CD4-positive, alpha-beta T cell treated with Interleukin-21 for 1 hour (primary cell): ENCODE results near the gene FAIM2.

ENCODE experiments used
- DNase-seq: peaks from one replicate; pipeline ENCODE4 v3.0.0-alpha.2; 2020

Gene FAIM2

DNA sequence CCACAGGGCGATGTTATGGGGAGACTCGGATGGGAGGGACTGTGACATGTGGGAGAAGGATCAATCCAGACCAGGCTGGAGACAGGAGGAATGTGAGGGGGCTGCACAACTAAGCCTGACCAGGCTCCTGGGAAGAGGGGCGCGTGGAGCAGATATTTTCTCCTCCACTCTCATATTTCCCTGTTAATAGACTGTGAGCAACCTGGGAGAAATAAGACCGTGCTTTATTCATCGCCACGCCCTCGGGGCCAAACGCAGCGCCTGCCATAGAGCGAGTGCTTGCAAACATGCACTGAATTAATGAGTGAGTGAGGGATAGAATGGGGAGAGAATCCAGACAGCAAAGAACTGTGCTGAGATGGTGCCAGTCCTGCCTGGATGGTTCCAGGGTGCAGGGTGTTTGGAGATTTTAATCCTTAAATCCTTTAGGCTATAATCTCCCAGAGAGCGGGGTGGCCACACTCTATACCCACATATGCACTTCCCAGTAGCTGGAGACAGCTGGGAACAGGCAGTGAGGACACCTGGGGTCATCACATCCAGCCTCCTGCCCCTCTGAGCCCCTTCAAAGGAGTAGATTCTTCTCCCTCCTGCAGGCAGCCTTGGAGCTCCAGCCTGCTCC is 13.6 kb upstream of the FAIM2 start:
- no peak for DNase-seq

DNA sequence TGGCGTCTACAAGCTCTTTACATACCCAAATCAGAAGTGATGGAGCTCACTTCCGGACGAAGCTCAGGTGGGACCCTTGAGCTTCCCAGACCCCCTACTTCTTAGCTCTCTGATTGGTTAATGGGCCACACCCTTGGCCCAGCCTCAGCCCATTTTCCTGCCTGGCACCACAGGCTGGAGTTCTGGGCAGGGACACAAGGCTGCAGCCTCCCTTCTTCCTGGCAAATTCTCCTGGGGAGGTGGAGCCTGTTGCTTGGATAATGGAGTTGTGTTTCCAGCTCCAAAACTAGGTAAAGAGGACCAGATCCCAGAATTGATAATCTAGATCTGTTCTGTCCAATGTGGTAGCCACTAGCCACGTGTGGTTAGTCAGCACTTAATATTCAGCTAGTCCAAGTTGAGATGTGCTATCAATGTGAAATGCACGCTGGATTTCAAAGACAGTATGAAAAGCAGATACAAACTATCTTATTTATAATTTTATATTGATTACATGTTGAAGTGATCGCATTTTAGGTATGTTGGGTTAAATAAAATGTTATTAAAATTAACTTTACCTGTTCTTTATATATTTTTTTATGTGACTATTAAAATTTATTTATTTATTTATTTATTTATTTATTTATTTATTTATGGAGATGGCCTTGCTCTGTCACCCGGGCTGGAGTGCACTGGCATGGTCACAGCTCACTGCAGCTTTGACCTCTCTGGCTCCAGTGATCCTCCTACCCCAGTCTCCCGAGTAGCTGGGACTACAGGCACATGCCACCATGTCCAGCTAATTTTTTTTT is 12.6 kb upstream of the FAIM2 start:
- no peak for DNase-seq

DNA sequence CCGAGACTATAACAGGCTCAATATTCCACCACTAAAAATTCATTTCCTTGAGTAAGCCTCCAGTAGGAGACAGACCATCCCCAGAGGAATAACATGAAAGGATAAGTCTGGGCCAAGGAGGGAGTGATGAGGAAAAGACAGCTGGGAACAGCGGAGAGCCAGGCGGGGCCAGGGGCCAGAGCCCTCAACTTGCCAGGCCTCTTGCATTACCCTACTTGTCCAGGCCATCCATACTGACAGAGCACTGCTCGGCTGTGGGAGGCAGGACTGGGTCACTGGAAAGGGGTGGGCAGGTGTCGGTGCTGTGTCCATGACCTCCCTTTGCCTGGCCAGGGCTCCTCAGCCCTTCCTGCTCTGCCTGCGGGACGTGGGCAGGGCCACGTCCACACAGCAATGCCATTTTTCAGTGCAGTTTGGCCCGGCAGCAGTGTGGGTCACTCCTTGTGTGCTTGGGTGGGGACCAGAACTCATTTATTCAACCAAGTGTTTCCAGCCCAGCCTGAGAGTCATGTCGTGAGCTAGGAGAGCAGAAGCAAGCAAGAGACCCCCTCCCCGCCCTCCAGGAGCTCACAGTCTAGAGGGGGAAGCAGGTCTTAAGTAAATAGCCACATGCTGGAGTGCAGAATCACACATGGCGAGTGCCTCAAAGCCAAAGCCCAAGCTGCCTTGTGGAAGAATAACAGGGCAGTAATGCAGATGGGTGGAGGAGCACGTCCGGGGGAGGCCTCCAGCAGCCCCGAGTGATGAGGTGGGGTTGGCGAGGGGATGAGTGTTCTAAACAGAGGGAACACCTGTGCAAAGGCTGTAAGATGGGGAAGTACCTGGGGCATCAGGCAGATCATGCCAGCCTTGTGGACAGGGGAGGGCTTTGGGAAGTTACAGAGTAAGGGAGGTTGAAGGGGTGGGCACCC is 8.9 kb upstream of the FAIM2 start:
- no peak for DNase-seq

DNA sequence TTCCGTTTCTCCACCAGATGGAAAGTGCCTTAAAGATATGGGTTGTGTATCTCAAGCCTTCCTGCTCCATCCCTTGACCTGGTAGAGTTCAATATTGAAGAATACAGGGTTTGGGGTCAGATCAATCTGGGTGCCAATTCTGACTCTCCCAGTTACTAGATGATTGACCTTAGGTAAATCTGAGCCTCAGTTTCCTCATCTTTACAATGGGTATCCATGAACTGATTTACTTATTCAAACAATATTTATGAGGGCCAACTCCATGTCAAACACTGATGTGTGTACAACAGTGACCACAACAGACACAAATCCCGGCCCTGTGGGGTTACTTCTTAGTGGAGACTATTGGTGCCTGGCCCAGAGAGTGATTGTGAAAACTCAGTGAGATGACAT is 7.5 kb upstream of the FAIM2 start:
- DNase-seq = no peak

DNA sequence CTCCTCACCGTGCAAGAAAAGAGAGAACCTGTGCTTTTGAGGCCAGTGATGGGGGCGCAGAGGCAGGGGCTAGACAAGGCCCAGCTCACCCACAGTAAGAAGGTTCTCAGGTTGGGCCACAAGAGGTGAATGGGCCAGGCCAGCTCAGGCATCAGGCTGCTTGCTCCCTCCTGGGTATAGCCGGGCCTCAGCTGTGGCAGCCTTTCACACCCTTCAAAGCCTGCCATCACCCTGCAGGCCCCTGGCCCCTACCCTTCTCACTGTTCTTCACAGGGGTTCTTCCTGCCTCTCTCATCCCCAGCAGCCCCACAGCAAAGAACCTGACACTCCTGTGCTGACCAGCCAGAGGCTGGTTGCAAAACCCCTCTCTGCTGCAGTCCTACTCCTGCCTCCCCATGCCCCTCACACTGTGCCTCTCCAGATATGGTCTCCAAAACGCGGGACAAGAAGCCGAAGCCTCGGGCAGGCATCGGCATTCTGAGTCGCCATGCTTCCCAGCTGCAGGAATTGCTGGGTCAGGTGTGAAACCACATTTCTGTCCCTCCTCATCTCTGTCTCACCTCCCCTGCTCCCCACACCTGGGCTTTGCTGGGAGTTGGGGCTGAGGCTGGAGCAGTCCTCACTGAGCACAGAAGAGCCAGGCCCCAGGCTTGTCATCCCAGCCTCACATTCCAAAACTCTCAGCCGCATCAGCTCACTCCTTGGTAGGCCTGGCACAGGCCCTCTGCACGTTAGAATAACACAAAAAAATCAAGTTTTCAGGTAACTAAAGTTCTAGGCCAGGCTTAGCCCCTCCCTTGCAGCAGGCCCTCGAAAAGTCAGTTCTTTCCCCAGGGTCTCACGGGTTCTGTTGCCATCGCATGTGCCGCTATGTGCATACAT is 6.9 kb upstream of the FAIM2 start:
- no peak for DNase-seq

DNA sequence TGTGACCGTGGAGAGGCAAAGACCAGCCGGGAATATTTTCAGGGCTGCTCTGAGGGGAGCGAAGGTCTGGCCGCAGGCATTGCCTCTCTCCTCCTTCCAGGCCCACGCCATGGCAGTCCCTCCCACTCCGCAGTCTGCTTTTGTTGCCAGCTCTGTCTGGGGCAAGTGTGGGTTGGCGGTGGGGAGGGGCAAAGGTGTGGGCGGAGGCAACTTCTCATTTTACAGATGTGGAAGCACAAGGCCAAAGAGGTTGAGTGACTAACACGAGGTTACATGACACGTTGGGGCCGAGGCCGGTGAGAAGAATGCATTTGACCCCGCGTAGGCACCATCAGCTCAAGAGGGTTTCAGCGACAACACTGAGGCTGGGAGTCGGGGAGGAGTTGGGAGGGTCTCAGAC is 6.1 kb upstream of the FAIM2 start:
- DNase-seq = no peak

DNA sequence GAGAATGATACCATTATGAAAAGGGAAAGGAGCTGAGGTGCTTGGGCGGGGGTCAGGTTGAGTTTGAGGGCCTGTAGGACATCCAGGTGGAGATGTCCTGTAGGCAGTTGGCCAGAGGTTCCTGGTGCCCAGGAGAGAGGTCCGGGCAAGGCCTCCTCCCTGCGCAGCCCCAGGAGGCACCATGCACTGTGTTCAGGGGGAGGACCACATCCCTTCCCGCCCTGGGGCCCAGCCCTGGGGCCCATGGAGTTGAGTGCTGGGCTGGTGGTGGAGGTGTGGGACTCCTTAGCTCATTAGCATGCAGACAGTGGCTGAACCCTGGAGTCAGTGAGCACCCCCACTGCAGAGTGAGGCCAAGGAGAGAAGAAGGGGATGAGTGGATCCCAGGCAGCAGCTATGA is 5.7 kb upstream of the FAIM2 start:
- DNase-seq = no peak

DNA sequence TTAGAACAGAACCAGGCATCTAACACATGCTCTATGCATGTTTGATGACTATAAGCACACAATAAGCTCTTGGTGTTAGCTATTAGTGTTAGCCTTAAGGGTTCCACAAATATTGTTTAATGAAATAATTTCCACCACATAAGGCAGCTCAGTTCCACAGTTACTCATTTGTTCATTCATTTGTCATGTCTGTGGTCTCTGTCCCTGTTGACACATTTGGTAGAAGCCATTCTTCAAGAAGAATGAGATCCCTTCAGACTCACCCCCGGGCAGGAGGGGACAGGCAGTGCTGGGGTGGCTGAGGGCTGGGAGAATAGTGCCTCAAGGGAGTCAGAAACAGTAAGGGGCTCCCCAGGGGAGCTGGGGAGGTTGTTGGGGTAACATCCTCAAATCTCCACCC is 3.7 kb upstream of the FAIM2 start:
- no peak for DNase-seq

DNA sequence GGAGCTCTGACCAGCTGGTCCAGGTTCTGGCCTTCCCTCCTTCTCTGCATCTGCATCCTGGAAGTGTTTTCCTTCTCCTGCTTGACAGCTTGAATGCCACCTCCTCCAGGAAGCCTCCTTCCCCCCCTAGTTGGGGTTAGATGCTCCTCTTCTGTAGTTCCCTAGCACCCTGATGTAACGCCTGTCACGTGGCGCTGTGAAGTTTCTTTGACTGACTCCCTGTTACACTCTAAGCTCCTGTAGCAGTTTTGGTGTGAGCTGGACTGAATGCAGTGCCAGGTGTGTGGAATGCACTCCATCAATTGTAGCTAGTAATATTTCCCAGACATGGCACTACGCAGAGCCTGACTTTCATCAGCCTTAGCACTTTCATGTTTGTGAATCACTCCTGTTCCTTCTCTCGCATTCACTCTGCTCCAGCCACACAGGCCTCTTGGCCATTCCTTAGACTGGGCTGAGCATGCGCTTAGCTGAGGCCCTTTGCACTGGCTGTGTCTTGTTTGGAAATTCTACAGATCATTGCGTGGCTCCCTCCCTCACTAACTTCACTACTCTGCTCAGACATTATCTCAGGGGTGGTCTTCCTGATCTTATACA is 2.1 kb upstream of the FAIM2 start:
- DNase-seq = no peak

DNA sequence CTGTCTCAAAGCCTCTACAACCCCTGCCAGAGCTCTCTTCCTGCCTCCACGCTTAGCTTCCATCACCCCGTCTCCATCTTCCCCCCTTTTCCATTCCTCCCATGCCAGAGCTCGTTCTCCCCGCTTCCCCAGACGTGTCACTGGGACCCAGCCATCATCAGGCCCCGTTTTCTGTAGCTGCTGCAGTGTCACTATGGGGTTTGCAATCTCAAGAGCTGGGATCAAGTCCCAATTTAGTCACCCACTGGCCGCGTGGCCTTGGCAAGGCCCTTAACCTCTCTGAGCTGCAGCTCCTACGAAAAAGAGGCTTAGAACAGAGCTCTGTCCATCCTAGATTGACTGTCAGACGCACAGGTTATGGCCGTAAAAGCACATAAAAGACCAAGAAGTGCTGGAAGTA is 901 bp upstream of the FAIM2 start:
- no peak for DNase-seq

DNA sequence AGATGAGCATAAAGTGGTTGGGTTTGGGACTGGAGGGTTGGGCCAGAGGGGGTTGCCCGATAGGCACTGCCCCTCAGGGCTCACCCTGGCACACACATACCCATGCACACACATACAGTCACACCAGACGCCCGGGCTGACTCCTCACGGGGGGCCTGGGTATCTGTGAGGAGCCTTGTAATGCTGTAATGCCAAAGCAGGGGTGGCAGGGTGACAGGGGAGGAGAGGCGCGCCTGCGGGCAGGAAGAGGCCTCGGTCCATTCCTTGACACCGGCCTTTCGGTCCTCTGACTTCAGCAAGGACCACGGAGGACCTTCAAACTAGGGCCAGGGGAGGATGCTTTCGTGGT is 375 bp downstream of the FAIM2 start:
- DNase-seq = no peak

DNA sequence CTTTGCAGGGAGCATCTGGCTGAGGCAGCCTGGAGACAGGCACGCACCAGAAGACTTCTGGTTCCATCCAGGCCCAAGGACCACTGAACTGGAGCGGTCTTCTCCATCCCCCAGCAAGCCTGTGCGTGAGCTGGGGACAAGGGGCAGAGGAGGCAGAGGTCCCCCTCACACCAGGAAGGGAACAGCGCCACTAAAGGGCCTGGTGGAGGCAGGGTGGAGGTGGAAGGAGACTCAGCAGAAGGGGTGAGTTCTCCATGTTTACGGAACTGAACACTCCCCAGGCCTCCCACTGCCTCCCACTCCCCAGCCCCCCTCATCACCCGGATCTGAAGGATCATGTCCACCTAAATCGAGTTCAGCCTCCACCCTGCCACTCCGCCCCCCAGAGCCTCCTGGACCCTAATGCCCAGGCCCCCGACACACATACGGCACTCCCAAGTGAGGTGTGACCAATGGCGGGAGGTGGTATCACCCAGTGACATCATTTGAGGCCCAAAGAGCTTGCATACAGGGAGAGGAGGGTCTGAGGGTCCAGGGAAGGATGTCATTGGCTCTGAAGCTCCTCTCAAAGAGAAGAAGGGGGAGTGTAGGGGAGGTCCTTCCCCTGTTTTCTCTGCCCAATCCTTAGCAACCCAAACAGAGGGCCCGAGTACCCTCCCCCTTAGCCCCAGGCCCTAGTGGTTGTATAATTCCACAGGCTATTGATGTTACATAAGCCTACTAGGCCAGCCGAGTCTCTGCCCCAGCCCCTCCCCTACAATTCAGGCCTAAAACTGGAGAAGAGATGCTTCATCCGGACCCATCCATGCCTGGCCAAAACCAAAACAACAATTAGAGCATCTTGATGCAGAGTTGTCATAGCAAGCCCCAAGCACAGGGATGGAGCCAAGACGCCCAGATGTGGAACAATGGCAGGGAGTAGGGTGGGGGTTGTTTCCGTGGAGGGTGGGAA is 1.0 kb downstream of the FAIM2 start:
- no peak for DNase-seq

DNA sequence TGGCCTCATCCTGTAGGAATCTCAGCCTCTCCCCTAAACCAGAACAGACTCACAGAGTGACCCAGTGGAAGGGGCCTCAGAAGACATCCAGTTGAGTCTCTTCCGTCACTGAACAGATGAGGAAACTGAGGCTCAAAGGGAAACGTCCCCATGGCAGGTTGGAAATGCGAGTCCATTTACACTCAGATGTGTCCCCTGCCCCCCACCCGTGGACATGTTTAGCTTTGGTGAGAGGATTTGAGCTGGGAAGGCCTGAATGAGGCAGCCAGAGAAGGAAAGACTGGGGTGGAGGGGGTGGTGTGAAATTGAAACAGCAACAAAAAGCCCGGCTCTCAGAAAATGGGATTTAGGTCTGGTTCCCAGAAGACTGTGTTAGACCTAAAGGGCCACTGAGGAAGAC is 1.7 kb downstream of the FAIM2 start:
- DNase-seq = no peak

DNA sequence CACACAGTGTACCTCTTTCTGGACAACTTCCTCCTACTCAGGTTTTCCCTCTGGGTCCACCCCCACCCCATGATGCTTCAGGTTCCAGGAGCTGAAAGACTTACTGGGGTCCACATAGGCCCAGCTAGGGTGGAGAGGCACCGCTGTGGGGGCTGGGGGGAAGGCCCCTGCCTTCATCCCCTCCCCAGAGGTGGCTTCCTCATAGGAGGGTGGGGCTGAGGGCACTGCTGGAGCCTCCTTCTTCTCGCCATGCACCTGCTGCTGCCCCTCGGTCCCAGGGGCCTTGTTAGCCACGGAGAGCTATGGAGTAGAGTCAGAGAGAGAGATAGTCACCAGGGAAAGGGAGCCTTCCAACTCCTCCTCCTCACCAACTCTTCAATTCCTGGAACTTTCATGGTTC is 2.7 kb downstream of the FAIM2 start:
- no peak for DNase-seq

DNA sequence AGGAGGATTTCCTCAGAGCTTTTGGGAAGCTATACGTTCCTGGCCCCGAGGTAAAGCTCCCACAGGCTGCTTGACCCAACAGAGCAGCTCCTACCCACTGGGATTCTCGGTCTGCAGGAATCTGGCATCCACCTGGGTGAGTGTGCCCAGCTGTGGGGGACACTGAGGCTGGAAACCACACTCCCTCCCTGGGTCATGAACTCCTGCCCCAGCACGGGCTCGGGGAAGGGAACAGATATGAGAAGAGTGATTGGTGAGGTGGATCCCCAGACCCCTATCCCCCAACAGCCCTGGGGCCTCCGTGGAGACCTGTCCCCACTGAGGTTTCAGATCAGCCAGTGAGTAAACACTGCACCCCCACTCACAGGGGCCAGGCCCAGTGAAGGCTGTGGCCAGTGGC is 3.3 kb downstream of the FAIM2 start:
- DNase-seq = no peak

DNA sequence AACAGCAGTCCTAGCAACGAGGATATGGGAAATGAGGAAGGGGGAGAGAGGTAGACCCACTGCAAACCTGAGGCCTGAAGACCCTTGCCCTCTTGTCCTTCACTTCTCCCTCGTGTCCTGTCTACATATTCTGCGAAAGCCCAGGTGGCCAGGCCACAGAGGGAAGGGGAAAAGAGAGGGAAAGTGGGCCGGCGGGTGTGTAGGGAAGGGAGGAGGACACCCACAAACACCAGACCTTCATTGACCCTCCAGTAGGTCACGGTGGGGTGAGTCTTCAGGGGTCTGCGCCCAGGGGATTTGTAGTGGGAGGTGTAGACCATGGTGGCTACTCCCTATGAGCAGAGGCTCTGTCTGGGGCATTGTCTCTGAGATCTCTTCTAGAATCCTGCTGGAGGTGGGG is 3.8 kb downstream of the FAIM2 start:
- no peak for DNase-seq

DNA sequence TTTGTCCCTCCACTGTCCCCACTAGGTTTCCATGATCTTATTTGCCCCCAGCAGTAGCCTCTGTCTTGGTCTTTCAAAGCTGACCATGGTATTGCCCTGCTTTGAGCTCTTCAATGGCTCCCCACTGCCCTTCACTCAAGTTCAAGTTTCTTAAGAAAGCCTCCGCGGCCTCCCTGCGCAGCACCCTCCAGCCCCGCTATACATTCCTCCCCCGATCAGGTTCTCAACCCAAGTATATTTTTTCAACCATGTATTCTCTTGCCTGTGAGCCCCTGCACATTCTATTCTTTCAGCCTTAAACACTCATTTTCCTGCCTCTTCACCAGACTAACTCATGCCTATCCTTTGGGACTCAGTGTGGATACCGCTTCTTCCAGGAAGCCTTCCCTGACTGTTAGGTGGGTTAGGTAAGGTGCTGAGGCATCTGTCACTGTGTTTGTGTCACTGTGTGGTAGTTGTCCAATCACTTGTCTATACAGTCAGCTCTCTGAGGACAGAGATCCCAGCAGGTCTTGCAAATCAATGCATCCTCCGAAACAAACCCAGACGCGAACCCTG is 4.3 kb downstream of the FAIM2 start:
- no peak for DNase-seq

DNA sequence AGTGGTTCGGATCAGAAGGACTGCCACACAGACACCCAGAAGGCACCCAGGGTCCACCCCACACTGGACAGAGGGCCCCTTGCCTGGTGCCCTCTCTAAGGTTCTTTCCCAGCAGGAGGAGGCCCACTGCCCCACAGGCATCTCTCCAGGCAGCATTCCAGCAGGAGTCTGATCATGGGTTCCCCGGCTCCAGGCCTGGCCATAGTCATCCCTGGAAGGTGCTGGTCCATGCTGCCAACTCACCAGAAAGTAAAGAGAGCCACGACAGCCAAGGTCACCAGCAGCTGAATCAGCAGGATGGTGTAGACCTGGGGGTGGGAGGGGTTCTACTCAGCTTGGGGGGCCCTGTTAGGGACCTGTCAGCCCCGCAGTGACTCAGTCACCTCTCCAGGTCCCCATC is 6.4 kb downstream of the FAIM2 start:
- DNase-seq = no peak

DNA sequence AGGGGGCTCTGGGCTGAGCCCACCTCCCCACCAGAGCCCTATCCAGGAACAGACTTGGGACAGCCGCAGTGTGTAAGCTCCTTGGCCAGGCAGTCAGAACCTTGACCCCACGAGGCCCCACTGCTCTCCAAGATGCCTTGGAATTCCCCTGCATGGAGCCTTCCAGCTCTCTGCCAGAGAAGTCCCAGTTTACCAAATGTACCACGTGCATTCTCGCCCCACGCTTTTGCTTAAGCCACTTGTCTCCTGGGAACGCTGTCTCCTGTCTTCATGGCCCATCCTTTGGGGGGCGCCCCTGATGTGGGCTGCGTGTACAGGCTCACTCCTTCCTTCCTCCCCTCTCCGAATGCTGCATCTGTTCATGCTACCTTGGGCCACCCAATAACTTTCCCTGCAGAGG is 7.9 kb downstream of the FAIM2 start:
- no peak for DNase-seq

DNA sequence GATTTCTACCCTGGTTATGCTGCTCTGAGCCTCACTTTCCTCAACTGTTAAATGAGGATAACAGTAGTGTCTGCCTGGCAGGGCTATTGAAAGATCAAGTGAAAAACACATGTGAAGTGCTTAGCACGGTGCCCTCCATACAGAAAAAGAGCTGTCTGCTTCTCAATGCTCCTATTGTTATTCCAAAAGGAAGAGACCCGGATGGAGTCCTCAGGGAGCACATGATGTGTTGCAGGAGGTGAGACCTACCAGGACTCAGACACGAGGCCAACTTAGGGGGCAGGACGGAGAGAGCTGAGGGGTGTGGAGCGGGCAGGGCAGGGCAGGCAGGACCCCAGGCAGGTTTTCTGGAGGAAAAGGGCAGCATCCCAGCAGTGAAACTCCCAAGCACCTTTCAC is 8.9 kb downstream of the FAIM2 start:
- no peak for DNase-seq
